ENCODE data around the gene HSCB.

- TF ChIP-seq CTCF (IDR thresholded peaks at IDR 0.05) (no peak), TEAD1 (CRISPR knock-in tag; IDR thresholded peaks at IDR 0.05) (no peak), JUN (CRISPR knock-in tag; IDR thresholded peaks at IDR 0.05) (no peak), NR3C1 (CRISPR knock-in tag; conservative IDR thresholded peaks at IDR 0.05; ENCODE audit: low read depth) (no peak), PRDM15 (CRISPR knock-in tag; IDR thresholded peaks at IDR 0.05) (no peak)
Measured at GRCh38 chr22:28766628-28767027, 24.8 kb downstream of the HSCB start.
